Measurements from ENCODE around the gene CREBL2.
A peak's percentile ranks its signal among the peaks of the same experiment; 100 is the strongest.
"Not testable (repeated sequence)": the region's sequence is repeated elsewhere in the genome, so short reads cannot be mapped to it uniquely, and the experiment has no call there.

Gene CREBL2

GRCh38 chr12:12599750-12600643 lies 11.7 kb upstream of the CREBL2 start:
- DNase-seq, result no peak

DNA sequence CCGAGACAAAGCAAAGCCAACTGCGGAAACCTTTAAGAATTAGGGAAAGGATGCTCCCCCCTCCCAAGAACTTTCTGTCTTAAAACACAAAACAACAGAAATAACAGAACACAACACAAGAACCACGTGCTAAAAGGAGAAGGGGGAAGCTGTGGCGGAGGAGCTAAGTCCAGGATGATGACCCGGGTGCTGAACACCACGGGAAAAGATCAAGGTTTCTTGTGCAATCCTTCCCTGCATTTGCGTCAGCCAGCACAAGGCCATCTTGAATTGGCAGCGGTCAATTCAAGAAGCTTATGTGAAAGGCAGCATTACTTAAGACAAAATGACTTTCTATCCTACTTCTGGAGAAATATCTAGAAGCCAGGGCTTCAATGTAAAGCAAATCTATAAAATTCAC lies 11.0 kb upstream of the CREBL2 start:
- DNase-seq, result no peak

DNA sequence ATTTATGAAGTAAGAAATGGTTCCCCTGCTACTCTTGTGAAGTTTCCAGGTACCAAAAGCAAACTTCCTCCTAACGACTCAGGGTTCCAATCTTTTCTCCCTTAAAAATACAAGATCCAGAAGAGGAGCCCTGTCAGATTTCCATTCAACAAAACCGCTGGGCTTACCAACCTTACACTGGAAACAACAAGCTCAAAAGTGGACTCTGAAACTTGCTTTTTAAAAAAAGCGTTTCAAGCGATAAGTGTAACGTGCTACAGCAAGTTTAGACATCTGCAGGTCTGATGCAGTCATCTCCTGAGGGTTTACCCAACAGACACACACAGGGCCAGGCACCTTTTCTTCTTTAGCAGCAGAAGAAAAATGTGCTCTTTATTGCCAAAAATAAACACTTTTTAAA lies 6.9 kb upstream of the CREBL2 start:
- no peak for DNase-seq

GRCh38 chr12:12606781-12607589 lies 4.7 kb upstream of the CREBL2 start:
- DNase-seq, result no peak

- DNase-seq, result peak; percentile 25
Measured at GRCh38 chr12:12608557-12608957, 3.1 kb upstream of the CREBL2 start.

- DNase-seq, result no peak
Measured at GRCh38 chr12:12609692-12610091, 2.0 kb upstream of the CREBL2 start.

- no peak for DNase-seq
Measured at GRCh38 chr12:12610711-12611110, 965 bp upstream of the CREBL2 start.

- peak; percentile 52 for DNase-seq
Measured at GRCh38 chr12:12612358-12612757, 682 bp downstream of the CREBL2 start.

DNA sequence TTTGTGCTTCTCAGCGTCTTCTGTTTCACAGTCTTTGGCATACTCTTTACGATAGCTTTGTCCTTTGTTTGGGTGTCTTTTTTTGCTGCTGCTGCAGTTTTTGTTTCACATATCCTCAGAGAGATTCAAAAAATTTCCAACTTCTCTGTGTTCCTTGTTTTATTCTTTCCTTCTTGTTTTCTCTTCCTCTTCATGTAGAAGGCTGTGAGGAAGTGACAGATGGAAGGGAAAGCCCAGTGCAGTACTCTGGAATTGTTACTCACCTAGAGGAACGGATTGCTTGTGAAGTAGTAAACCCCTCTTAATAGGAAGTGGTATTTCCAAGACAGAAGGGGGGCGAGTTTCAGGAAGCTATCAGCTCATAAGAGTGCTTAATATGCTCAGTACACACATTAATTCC lies 1.7 kb downstream of the CREBL2 start:
- DNase-seq, result no peak

- DNase-seq, result no peak
Measured at GRCh38 chr12:12614342-12614741, 2.7 kb downstream of the CREBL2 start.

- no peak for DNase-seq
Measured at GRCh38 chr12:12616512-12617310, 5.0 kb downstream of the CREBL2 start.

GRCh38 chr12:12618064-12618463 lies 6.4 kb downstream of the CREBL2 start:
- not testable (repeated sequence) for DNase-seq

- DNase-seq, result no peak
Measured at GRCh38 chr12:12620730-12621315, 9.1 kb downstream of the CREBL2 start.

- no peak for DNase-seq
Measured at GRCh38 chr12:12622418-12622817, 10.7 kb downstream of the CREBL2 start.

GRCh38 chr12:12624498-12624992 lies 12.9 kb downstream of the CREBL2 start:
- DNase-seq, result no peak

GRCh38 chr12:12626471-12626870 lies 14.8 kb downstream of the CREBL2 start:
- DNase-seq, result no peak

DNA sequence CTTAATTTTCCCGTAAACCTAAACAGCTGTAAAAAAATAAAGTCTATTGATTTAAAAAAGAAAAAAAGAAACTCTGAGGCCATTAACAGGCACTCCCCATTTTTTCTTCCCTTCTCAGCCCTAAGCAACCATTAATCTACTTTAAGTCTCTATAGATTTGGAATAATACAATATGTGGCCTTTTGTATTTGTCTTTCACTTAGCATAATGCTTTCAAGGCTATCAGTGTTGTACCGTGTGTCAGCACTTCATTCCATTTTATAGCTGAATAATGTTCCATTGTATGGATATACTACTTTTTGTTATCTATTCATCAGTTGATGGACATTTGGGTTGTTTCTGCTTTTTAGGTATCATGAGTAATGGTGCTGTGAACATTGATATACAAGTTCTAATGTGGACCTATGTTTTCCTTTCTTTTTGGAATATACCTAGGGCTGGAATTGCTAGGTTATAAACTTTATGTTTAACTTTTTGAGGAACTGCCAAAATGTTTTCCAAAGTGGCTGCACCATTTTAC lies 15.7 kb downstream of the CREBL2 start:
- DNase-seq, result no peak

DNA sequence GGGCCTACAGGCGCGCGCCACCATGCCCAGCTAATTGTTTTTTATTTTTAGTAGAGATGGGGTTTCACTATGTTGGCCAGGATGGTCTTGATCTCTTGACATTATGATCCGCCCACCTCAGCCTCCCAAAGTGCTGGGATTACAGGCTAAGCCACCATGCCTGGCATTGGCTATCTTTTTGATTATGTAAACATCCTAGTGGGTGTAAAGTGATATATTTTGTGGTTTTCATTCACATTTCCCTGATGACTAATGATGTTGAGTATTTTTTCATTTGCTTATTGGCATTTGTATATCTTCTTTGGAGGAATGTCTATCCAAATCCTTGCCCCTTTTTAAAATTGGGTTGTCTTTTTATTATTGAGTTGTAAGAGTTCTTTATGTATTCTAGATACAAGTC lies 16.3 kb downstream of the CREBL2 start:
- DNase-seq, result no peak

DNA sequence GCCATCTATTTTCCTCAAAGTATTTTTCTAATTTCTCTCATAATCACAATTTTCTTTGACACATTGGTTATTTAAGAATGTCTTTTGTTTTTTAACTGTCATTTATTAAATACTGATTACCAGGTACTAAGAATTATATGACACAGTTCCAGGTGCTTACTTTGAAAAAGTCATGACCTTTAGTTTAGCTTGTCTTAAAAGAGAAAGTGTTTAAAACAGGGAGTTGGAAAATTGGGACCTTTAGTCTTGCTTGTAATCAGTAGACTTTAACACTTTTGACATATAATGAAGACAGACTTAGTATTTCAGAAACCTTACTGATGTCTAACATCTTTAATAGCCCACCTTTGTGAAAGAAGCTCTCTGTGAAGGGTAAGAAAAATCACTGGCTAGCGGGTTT lies 19.2 kb downstream of the CREBL2 start:
- no peak for DNase-seq

- DNase-seq, result no peak
Measured at GRCh38 chr12:12635651-12636050, 24.0 kb downstream of the CREBL2 start.

- no peak for DNase-seq
Measured at GRCh38 chr12:12636641-12637040, 25.0 kb downstream of the CREBL2 start.

GRCh38 chr12:12639995-12640394 lies 28.3 kb downstream of the CREBL2 start:
- DNase-seq, result peak; percentile 30
